SK-N-SH (cell line): ENCODE results near the gene SHB. TPM values are rescaled to one million over a fixed set of nuclear protein-coding genes. Genes with fewer than 3 reads are reported as not detected.
A peak's percentile ranks its signal among the peaks of the same experiment; 100 is the strongest.

ENCODE experiments used
- CTCF ChIA-PET: fragments of 300-600, 350-600 bp; formaldehyde crosslinking; extraction: SDS; loops from one replicate; lab custom pipeline; 2021; lab: Yijun Ruan, JAX
- POLR2A ChIA-PET: fragments of 350-600 bp; sonication (Branson Sonifier 250); formaldehyde crosslinking; extraction: SDS; loops from one replicate; lab custom pipeline; 2020; ENCODE audit warnings: antibody characterized with exemption, inconsistent platforms; lab: Yijun Ruan, JAX
- DNase-seq: peaks from one replicate; pipeline ENCODE4 v3.0.0; 2012
- H2AFZ ChIP-seq: fragments of 200-600 bp; sonication (generic); 2 replicates; pipeline ENCODE4 v1.8.1; 2016; ENCODE audit warnings: antibody characterized with exemption, mild to moderate bottlenecking, low read depth
- H3F3A ChIP-seq: fragments of 200-600 bp; sonication (generic); replicated peaks from 2 replicates; pipeline ENCODE3; 2016; ENCODE audit warnings: antibody characterized with exemption, mild to moderate bottlenecking; ENCODE audit not compliant: insufficient read depth
- H3K27ac ChIP-seq, 2 experiments: fragments of 200-500 bp in 1 of 2; fragments of 200-600 bp in 1 of 2; sonication (Bioruptor generic) in 1 of 2; sonication (generic), shearing (Covaris generic) in 1 of 2; 2 replicates each; pipeline versions ENCODE4 v1.5.1 to v1.6.1; 2014 to 2016; ENCODE audit warnings: low read depth in 2 of 2, inconsistent platforms in 1 of 2, low read length in 1 of 2, mild to moderate bottlenecking in 1 of 2, mixed read lengths in 1 of 2
- H3K27me3 ChIP-seq: fragments of 200-600 bp; sonication (generic), shearing (Covaris generic); 2 replicates; pipeline ENCODE4 v1.6.1; 2016; ENCODE audit warnings: mixed run types; ENCODE audit not compliant: insufficient read depth
- H3K36me3 ChIP-seq, 2 experiments: fragments of 200-500 bp in 1 of 2; fragments of 200-600 bp in 1 of 2; sonication (Bioruptor generic) in 1 of 2; sonication (generic) in 1 of 2; replicated peaks in 1 of 2; 2 replicates each; pipeline versions ENCODE3 to v1.5.1; 2014 to 2016; ENCODE audit warnings: low read length in 1 of 2, mild to moderate bottlenecking in 1 of 2; ENCODE audit not compliant: insufficient read depth in 2 of 2, control insufficient read depth in 1 of 2
- H3K4me1 ChIP-seq, 2 experiments: fragments of 200-500 bp in 1 of 2; fragments of 200-600 bp in 1 of 2; sonication (Bioruptor generic) in 1 of 2; sonication (generic), shearing (Covaris generic) in 1 of 2; 2 replicates each; pipeline versions ENCODE4 v1.5.1 to v1.6.1; 2014 to 2016; ENCODE audit warnings: low read depth in 1 of 2, low read length in 1 of 2, mixed run types in 1 of 2; ENCODE audit not compliant: insufficient read depth in 2 of 2, control insufficient read depth in 1 of 2
- H3K4me2 ChIP-seq: fragments of 200-600 bp; sonication (generic), shearing (Covaris generic); 2 replicates; pipeline ENCODE4 v1.6.1; 2017; ENCODE audit warnings: mixed run types
- H3K4me3 ChIP-seq, 2 experiments: fragments of 200-500 bp in 1 of 2; fragments of 200-600 bp in 1 of 2; sonication (Bioruptor generic) in 1 of 2; sonication (generic), shearing (Covaris generic) in 1 of 2; 2 replicates each; pipeline versions ENCODE4 v1.5.1 to v1.8.1; 2014 to 2016; ENCODE audit warnings: low read depth in 2 of 2, inconsistent platforms in 1 of 2, low read length in 1 of 2, mild to moderate bottlenecking in 1 of 2, mixed read lengths in 1 of 2, moderate library complexity in 1 of 2
- H3K79me2 ChIP-seq: fragments of 200-600 bp; sonication (generic); 2 replicates; pipeline ENCODE4 v1.8.1; 2017; ENCODE audit warnings: mild to moderate bottlenecking; ENCODE audit not compliant: insufficient read depth
- H3K9ac ChIP-seq: fragments of 200-600 bp; sonication (generic); 2 replicates; pipeline ENCODE4 v1.6.1; 2017; ENCODE audit warnings: mixed run types
- H3K9me2 ChIP-seq: fragments of 200-600 bp; sonication (generic); 2 replicates; pipeline ENCODE4 v1.6.1; 2017; ENCODE audit warnings: mixed run types
- H3K9me3 ChIP-seq: fragments of 200-600 bp; sonication (generic); 2 replicates; pipeline ENCODE4 v1.6.1; 2017; ENCODE audit warnings: mixed run types, mild to moderate bottlenecking, moderate library complexity
- H4K20me1 ChIP-seq: fragments of 200-600 bp; sonication (generic); 2 replicates; pipeline ENCODE4 v1.6.1; 2017; ENCODE audit warnings: mild to moderate bottlenecking, mixed run types; ENCODE audit not compliant: insufficient read depth
- CHD2 ChIP-seq: fragments of 150-350 bp; IDR thresholded peaks from 2 replicates; pipeline ENCODE4 v1.6.1; 2018; ENCODE audit warnings: low read length; ENCODE audit not compliant: partially characterized antibody
- EP300 ChIP-seq, 2 experiments: IDR thresholded peaks; 2 replicates each; pipeline versions ENCODE4 v1.4.0 to v1.6.1; 2012; ENCODE audit warnings: borderline replicate concordance in 1 of 2, low read depth in 1 of 2, low read length in 1 of 2
- EZH2phosphoT487 ChIP-seq: fragments of 200-600 bp; sonication (generic); IDR thresholded peaks from 2 replicates; pipeline ENCODE4 v1.6.1; 2017; ENCODE audit warnings: low read depth, mixed run types, mild to moderate bottlenecking, antibody characterized with exemption, moderate library complexity, borderline replicate concordance
- RCOR1 ChIP-seq: fragments of 150-350 bp; IDR thresholded peaks from 2 replicates; pipeline ENCODE4 v1.6.1; 2017; ENCODE audit warnings: antibody characterized with exemption, low read length
- SIN3A ChIP-seq: IDR thresholded peaks from 2 replicates; pipeline ENCODE4 v1.6.1; 2012; ENCODE audit warnings: low read depth, mild to moderate bottlenecking, low read length, moderate library complexity, borderline replicate concordance
- SMC3 ChIP-seq: IDR thresholded peaks from 2 replicates; pipeline ENCODE4 v1.6.1; 2012; ENCODE audit warnings: low read depth, low read length, improper control_type of control experiment
- TAF1 ChIP-seq: IDR thresholded peaks from 2 replicates; pipeline ENCODE4 v1.6.1; 2012; ENCODE audit warnings: low read depth, mild to moderate bottlenecking, low read length, moderate library complexity, borderline replicate concordance
- TCF12 ChIP-seq: IDR thresholded peaks from 2 replicates; pipeline ENCODE4 v1.4.0; 2012
- TEAD4 ChIP-seq: IDR thresholded peaks from 2 replicates; pipeline ENCODE4 v1.4.0; 2012; ENCODE audit warnings: mild to moderate bottlenecking, borderline replicate concordance; ENCODE audit not compliant: insufficient read depth
- YY1 ChIP-seq: IDR thresholded peaks from 2 replicates; pipeline ENCODE4 v1.4.0; 2012; ENCODE audit warnings: low read depth, mild to moderate bottlenecking
- WGBS: methylation state at CpG from one replicate; pipeline ENCODE4 v1.1.6; 2017; ENCODE audit warnings: low lambda C conversion rate; 5-methylcytosine and 5-hydroxymethylcytosine counted together
- polyA plus RNA-seq, 3 experiments: library from polyadenylated mRNA; depleted of rRNA; stranded (reverse); fragments of >200 nt; gene quantifications; 2 replicates each; pipeline ENCODE4 v1.2.3, GENCODE V29; 2012
- TF ChIP-seq, protein P1 (sequence below): IDR thresholded peaks from 2 replicates; pipeline ENCODE4 v1.6.1; 2012; ENCODE audit warnings: mild to moderate bottlenecking, low read depth, low read length, moderate library complexity
- TF ChIP-seq, protein P2 (sequence below): IDR thresholded peaks from 2 replicates; pipeline ENCODE4 v1.4.0; 2012; ENCODE audit warnings: low read depth, borderline replicate concordance
- TF ChIP-seq, protein P3 (sequence below): fragments of 200-600 bp; sonication (generic); IDR thresholded peaks from 2 replicates; pipeline ENCODE4 v1.6.1; 2017; ENCODE audit warnings: antibody characterized with exemption, mild to moderate bottlenecking, moderate library complexity
- TF ChIP-seq, protein P4 (sequence below): fragments of 150-350 bp; IDR thresholded peaks from 2 replicates; pipeline ENCODE4 v1.6.1; 2017; ENCODE audit warnings: antibody characterized with exemption, low read length, low read depth, borderline replicate concordance
- TF ChIP-seq, protein P5 (sequence below): fragments of 150-350 bp; IDR thresholded peaks from 2 replicates; pipeline ENCODE4 v1.6.1; 2016; ENCODE audit warnings: mild to moderate bottlenecking, low read depth, low read length
- TF ChIP-seq, protein P6 (sequence below): IDR thresholded peaks from 2 replicates; pipeline ENCODE4 v1.4.0; 2012; ENCODE audit warnings: low read depth

SHB gene
- polyA plus RNA-seq, 1 of the 3 experiments (the other 2 are of a cell fraction) = 26.0 TPM

DNA sequence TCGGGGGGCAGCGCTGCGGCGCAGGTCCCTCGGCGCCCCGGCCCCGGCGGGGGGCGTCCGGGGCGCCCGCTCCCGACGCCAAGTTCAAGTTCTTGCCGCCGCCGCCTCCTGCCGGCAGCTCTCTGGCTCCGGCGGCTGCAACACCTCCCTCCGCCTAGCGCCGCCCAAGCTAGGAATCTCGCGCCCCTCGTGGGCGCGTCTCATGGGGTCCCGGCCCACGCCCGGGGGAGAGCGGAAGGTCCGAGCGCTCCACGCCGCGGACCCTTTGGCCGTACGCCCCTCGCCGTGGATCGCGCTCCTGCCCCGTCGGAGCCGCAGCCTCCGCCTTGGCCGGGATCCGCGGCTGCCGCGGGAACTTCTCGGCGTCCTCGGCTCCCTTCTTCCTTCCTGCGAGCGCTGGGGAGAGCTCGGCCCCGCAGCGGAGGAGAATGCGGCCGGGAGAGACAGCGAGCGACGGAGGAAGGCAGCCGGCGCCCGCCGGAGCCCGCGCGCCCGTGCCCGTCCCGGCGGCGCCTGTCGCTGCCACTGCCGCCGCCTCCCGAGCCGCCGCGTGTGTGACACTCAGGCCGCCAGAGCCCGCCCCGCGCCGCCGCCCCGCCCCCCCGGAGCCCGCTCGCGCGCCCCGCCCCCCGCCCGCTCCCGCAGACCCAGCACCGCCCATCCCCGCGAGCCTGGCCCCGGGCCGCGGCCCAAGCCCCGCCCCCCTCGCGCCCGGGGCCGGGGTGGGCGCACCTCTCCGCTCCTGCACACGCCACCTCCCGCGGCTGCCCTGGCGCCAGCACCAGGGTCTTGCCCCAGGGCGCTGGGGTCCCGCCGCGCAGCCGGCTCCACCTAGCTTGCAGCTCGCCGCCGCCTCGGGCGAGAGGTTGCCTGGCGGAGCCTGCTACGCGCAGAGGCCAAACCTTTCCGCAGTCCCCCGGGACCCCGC is at the start of gene SHB (continued):
- TF ChIP-seq, protein P1, sequence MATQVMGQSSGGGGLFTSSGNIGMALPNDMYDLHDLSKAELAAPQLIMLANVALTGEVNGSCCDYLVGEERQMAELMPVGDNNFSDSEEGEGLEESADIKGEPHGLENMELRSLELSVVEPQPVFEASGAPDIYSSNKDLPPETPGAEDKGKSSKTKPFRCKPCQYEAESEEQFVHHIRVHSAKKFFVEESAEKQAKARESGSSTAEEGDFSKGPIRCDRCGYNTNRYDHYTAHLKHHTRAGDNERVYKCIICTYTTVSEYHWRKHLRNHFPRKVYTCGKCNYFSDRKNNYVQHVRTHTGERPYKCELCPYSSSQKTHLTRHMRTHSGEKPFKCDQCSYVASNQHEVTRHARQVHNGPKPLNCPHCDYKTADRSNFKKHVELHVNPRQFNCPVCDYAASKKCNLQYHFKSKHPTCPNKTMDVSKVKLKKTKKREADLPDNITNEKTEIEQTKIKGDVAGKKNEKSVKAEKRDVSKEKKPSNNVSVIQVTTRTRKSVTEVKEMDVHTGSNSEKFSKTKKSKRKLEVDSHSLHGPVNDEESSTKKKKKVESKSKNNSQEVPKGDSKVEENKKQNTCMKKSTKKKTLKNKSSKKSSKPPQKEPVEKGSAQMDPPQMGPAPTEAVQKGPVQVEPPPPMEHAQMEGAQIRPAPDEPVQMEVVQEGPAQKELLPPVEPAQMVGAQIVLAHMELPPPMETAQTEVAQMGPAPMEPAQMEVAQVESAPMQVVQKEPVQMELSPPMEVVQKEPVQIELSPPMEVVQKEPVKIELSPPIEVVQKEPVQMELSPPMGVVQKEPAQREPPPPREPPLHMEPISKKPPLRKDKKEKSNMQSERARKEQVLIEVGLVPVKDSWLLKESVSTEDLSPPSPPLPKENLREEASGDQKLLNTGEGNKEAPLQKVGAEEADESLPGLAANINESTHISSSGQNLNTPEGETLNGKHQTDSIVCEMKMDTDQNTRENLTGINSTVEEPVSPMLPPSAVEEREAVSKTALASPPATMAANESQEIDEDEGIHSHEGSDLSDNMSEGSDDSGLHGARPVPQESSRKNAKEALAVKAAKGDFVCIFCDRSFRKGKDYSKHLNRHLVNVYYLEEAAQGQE = no peak
- TF ChIP-seq, protein P2, sequence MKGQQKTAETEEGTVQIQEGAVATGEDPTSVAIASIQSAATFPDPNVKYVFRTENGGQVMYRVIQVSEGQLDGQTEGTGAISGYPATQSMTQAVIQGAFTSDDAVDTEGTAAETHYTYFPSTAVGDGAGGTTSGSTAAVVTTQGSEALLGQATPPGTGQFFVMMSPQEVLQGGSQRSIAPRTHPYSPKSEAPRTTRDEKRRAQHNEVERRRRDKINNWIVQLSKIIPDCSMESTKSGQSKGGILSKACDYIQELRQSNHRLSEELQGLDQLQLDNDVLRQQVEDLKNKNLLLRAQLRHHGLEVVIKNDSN = no peak
- peak; percentile 42; the same call in 1 of the 2 replicates for TF ChIP-seq TAF1
- TF ChIP-seq, protein P3, sequence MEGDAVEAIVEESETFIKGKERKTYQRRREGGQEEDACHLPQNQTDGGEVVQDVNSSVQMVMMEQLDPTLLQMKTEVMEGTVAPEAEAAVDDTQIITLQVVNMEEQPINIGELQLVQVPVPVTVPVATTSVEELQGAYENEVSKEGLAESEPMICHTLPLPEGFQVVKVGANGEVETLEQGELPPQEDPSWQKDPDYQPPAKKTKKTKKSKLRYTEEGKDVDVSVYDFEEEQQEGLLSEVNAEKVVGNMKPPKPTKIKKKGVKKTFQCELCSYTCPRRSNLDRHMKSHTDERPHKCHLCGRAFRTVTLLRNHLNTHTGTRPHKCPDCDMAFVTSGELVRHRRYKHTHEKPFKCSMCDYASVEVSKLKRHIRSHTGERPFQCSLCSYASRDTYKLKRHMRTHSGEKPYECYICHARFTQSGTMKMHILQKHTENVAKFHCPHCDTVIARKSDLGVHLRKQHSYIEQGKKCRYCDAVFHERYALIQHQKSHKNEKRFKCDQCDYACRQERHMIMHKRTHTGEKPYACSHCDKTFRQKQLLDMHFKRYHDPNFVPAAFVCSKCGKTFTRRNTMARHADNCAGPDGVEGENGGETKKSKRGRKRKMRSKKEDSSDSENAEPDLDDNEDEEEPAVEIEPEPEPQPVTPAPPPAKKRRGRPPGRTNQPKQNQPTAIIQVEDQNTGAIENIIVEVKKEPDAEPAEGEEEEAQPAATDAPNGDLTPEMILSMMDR = peak; percentile 54
- TF ChIP-seq, protein P4, sequence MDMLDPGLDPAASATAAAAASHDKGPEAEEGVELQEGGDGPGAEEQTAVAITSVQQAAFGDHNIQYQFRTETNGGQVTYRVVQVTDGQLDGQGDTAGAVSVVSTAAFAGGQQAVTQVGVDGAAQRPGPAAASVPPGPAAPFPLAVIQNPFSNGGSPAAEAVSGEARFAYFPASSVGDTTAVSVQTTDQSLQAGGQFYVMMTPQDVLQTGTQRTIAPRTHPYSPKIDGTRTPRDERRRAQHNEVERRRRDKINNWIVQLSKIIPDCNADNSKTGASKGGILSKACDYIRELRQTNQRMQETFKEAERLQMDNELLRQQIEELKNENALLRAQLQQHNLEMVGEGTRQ = no peak
- no peak for TF ChIP-seq TEAD4
- TF ChIP-seq RCOR1 = no peak

DNA sequence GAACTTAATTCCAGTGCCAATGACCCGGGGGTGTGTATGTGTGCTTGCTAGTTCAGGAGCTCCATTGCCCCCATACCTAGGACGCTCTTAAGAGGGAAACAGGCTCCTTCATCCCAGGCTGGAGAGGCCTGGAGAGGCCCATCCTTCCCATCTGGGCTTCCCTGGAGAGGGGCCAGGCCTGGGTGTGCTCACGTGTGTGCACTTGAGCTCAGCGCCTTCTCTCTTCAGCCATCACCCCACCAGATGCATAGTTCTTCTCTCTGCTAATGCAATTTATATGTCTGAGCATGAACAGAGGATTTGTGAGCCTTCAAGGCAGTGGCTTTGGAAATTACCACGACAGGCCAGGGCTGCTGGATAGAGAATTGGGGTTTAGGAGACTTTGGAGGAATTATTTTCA is 48.6 kb upstream of the SHB start:
- H3K4me3 ChIP-seq = no peak overlapping the region
- no peaks in the 10 kb centered on the region for H3F3A ChIP-seq
- H3K79me2 ChIP-seq = no peaks in the 10 kb centered on the region
- POLR2A ChIA-PET = no interaction called here
- H3K9me3 ChIP-seq = no peaks in the 10 kb centered on the region
- no peak overlapping the region for H3K4me2 ChIP-seq
- peaks cover 0 to 11% of the 10 kb centered on the region in 2 experiments; a peak in 1 of 4 replicates for H3K4me1 ChIP-seq
- CTCF ChIA-PET = interaction anchor here (0.8 to 1.2 kb wide), 3 partner anchors 12 to 51 kb away, joined by 3 to 5 read pairs (median 3); no protein-coding TSS in a partner anchor
- no peaks in the 10 kb centered on the region for H4K20me1 ChIP-seq
- H3K9ac ChIP-seq = no peak overlapping the region
- H3K9me2 ChIP-seq = no peaks in the 10 kb centered on the region
- no peaks in the 10 kb centered on the region for H3K36me3 ChIP-seq
- WGBS = 61% methylated on average over 5 of the region's 5 CpGs
- H3K27ac ChIP-seq = peak overlapping the region in 1 of 2 experiments; percentile 8; a peak in 1 of 4 replicates
- DNase-seq = peak; percentile 47
- no peak overlapping the region for H2AFZ ChIP-seq
- peaks cover 4% of the 10 kb centered on the region; the same call in 1 of the 2 replicates for H3K27me3 ChIP-seq
- TF ChIP-seq EP300 (IDR thresholded peaks at IDR 0.05; ENCODE audit: borderline replicate concordance in 1 of 2, low read depth in 1 of 2, low read length in 1 of 2) = no peak
- TF ChIP-seq, protein P3 = no peak
- TF ChIP-seq SMC3 = no peak
- no peak for TF ChIP-seq CHD2
- no peak for TF ChIP-seq YY1
- TF ChIP-seq SIN3A = no peak
- TF ChIP-seq, protein P5, sequence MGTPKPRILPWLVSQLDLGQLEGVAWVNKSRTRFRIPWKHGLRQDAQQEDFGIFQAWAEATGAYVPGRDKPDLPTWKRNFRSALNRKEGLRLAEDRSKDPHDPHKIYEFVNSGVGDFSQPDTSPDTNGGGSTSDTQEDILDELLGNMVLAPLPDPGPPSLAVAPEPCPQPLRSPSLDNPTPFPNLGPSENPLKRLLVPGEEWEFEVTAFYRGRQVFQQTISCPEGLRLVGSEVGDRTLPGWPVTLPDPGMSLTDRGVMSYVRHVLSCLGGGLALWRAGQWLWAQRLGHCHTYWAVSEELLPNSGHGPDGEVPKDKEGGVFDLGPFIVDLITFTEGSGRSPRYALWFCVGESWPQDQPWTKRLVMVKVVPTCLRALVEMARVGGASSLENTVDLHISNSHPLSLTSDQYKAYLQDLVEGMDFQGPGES = no peak
- TF ChIP-seq EZH2phosphoT487 = no peak
- TF ChIP-seq, protein P6, sequence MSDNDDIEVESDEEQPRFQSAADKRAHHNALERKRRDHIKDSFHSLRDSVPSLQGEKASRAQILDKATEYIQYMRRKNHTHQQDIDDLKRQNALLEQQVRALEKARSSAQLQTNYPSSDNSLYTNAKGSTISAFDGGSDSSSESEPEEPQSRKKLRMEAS = no peak
- TF ChIP-seq TCF12 = no peak
